Measurements from ENCODE around the gene MRO.

GRCh38 chr18:50861617-50862016, 41.8 kb upstream of the MRO start:
- TF ChIP-seq CTCF (conservative IDR thresholded peaks at IDR 0.05; ENCODE audit: low read depth, low read length) = no peak
- no peak for TF ChIP-seq RAD21 (IDR thresholded peaks at IDR 0.05; ENCODE audit: low read length)
- TF ChIP-seq USF2 (IDR thresholded peaks at IDR 0.05; ENCODE audit: low read depth, low read length) = no peak
